Measurements from ENCODE around the gene AQP1. TPM values are rescaled to one million over a fixed set of nuclear protein-coding genes. Genes with fewer than 3 reads are reported as not detected.

AQP1 gene
- total and polyA plus RNA-seq, 4 donors, result 8.9 to 76.3 (median 23.5) TPM

- peak; percentile 17 for DNase-seq (ENCODE audit: low spot score)
- Histone ChIP-seq H3K9ac (ENCODE audit: low read depth in 1 of 2, low read length in 2 of 2) (no peak overlapping the region), H3K4me1 (ENCODE audit: control insufficient read depth in 4 of 4, insufficient read depth in 4 of 4, low read length in 3 of 4) (peaks cover 0 to 7% (median 1%) of the 10 kb centered on the region in 4 donors), H3K36me3 (ENCODE audit: control insufficient read depth in 4 of 4, insufficient read depth in 3 of 4, low read depth in 1 of 4, low read length in 3 of 4) (no peaks in the 10 kb centered on the region), H3K4me3 (ENCODE audit: low read depth in 1 of 3, low read length in 3 of 3) (no peak overlapping the region), H3K27me3 (ENCODE audit: control insufficient read depth in 4 of 4, insufficient read depth in 4 of 4, low read length in 3 of 4) (no peaks in the 10 kb centered on the region), H3K9me3 (ENCODE audit: control insufficient read depth in 4 of 4, low read length in 3 of 4) (no peaks in the 10 kb centered on the region), H3K27ac (ENCODE audit: low read depth in 1 of 2, low read length in 2 of 2) (no peak overlapping the region)
- WGBS, result 95% methylated on average over 18 of the region's 18 CpGs
- TF ChIP-seq ATF3 (IDR thresholded peaks at IDR 0.05), result no peak
- TF ChIP-seq CTCF (IDR thresholded peaks at IDR 0.05; ENCODE audit: low read depth, low read length, missing input control), result no peak
- no peak for TF ChIP-seq SP1 (IDR thresholded peaks at IDR 0.05)
- TF ChIP-seq RAD21 (IDR thresholded peaks at IDR 0.05), result no peak
- no peak for TF ChIP-seq FOXA2 (IDR thresholded peaks at IDR 0.05)
- TF ChIP-seq YY1 (IDR thresholded peaks at IDR 0.05), result no peak
- no peak for TF ChIP-seq RXRA (IDR thresholded peaks at IDR 0.05)
- no peak for TF ChIP-seq NR2F2 (IDR thresholded peaks at IDR 0.05)
- TF ChIP-seq EGR1 (IDR thresholded peaks at IDR 0.05; ENCODE audit: low read depth in 2 of 2), result no peak
- TF ChIP-seq GABPA (IDR thresholded peaks at IDR 0.05 in 1 of 2, conservative IDR thresholded peaks at IDR 0.05 in 1 of 2), result no peak
- TF ChIP-seq MAX (IDR thresholded peaks at IDR 0.05), result no peak
- TF ChIP-seq ZBTB33 (IDR thresholded peaks at IDR 0.05), result no peak
- no peak for TF ChIP-seq HNF4G (IDR thresholded peaks at IDR 0.05)
- TF ChIP-seq JUND (IDR thresholded peaks at IDR 0.05), result no peak
- no peak for TF ChIP-seq FOXA1 (IDR thresholded peaks at IDR 0.05)
- no peak for TF ChIP-seq REST (IDR thresholded peaks at IDR 0.05)
- no peak for TF ChIP-seq HNF4A (conservative IDR thresholded peaks at IDR 0.05)
- no peak for TF ChIP-seq TAF1 (conservative IDR thresholded peaks at IDR 0.05)
These were observed 62.3 kb downstream of the AQP1 start for GRCh38 chr7:30973791-30974604.
